A549 treated with AZD9567 at 1 μM for 4 hours (cell line): Measurements from ENCODE around the gene KLKB1. TPM values are rescaled to one million over a fixed set of nuclear protein-coding genes. Genes with fewer than 3 reads are reported as not detected.

Experiments used
- total RNA-seq: library from RNA; stranded (reverse); fragments of 200-300 nt; extraction: Qiagen RNA extraction; gene quantifications from 5 replicates; pipeline ENCODE4 v1.2.3, GENCODE V29; 2022; ENCODE audit not compliant: insufficient read depth

Gene KLKB1
- total RNA-seq: 0.03 to 0.12 TPM (median 0.08 TPM) in 3 of 5 replicates, not detected in the others

DNA sequence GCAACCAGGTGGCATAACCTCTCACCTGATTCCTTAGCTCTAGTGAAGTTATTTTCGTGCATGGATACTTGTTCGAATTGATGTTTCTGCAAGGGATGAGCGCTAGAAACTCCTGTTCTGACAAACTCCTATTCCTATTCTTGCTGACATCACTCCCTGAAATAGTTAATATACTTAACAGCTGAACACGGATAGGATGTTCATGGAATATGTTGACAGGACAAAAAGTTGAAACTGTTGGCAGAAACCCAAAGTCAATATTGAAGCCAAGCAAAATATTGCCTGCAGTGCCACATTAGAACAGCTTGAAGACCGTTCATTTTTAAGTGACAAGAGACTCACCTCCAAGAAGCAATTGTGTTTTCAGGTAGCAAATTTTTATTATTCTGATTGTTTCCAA, at the start of gene KLKB1:
TSS of gene KLKB1 (plus strand) at position 287 of the 400 bp plus-strand sequence. CDS start 689 bp downstream, outside the sequence.

DNA sequence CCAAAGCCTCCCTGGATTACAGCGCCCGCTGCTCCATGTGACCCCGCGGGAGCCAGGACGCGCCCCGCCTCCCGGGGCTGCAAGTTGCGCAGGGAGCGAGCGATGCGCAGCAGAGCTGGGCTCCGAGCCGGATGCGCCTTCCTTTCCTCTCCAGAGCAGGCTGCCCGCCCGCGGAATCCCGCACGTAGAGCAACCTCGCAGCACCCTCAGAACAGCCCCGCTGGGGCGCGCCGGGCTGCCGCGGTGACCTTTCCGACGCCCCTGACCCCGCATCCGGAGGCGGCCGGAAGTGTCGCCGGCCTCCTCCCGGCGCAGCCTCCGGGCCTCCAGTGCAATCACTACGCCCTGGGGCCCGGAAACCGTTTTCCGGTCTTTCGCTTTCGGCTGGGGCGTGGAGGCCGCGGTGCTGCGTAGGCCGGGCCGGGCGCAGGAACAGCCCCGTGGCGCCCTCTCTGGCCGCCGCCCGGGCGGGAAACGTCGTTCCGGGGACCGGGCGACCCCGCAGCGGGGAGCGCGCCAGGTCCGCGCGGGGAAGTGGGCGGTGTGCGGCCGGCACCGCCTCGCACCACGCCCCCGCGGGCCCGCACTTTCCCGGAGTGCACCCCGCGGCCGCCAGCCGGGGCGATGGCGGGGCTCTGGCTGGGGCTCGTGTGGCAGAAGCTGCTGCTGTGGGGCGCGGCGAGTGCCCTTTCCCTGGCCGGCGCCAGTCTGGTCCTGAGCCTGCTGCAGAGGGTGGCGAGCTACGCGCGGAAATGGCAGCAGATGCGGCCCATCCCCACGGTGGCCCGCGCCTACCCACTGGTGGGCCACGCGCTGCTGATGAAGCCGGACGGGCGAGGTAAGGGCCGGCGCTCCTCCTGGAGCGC, 35.9 kb upstream of the KLKB1 start, which contains the start of gene CYP4V2:
TSS of gene CYP4V2 (plus strand) at position 368 of the 866 bp plus-strand sequence. CDS start at position 625, 257 bp downstream.

DNA sequence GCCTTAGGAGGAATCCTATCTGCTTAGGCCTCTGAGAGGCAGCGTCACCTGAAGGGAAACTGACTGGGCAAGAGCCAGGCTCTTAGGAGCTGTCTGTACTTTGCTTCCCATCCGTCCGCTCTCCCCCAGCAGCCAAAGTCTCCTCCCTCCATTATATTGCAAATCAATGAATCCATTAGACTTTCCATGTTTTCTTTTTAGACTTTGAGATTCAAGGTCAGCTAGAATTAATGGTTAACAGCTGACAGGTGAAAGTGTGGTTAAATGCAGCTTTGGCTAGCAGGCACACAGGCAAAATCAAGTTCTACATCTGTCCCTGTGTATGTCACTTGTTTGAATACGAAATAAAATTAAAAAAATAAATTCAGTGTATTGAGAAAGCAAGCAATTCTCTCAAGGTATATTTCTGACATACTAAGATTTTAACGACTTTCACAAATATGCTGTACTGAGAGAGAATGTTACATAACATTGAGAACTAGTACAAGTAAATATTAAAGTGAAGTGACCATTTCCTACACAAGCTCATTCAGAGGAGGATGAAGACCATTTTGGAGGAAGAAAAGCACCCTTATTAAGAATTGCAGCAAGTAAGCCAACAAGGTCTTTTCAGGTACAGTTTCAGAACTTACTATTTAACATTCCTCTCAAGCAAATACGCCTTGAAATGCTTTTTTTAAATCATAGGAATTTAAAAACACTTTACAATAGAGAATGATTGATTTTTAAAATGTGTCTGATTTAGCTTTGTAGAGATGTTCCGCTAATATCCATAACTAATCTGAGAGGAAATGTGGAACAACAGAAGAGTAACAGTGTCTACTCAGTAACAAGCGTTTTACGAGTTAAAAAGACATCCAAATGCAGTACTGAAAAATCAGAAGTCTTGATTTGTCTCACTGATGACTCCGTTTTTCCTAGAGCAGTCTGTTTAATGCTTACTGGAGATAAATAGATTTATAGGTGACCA, 38.7 kb downstream of the KLKB1 start, which contains the start of gene F11:
TSS of gene F11 (plus strand) at position 507 of the 970 bp plus-strand sequence. CDS start 948 bp downstream, outside the sequence.

Other genes with a start within 250 kb of the KLKB1 start
- gene TLR3, start 158.4 kb upstream of the KLKB1 start, total RNA-seq: 0.15 to 0.31 TPM (median 0.25 TPM) in 4 of 5 replicates, not detected in the other
- gene FAM149A, start 122.8 kb upstream of the KLKB1 start, total RNA-seq: 1.2 to 1.6 TPM (median 1.5 TPM) in 4 of 5 replicates, not detected in the other
- 2.6 to 3.2 TPM (median 2.9 TPM) in 5 replicates for gene CYP4V2, start 35.9 kb upstream of the KLKB1 start, total RNA-seq
- not detected in 5 replicates for gene F11, start 38.7 kb downstream of the KLKB1 start, total RNA-seq